IMR-90 (cell line): ENCODE results near the gene B3GALT4. TPM values are rescaled to one million over a fixed set of nuclear protein-coding genes. Genes with fewer than 3 reads are reported as not detected.

ENCODE experiments used
- BHLHE40 ChIP-seq: fragments of 150-350 bp; IDR thresholded peaks from 2 replicates; pipeline ENCODE4 v1.6.1; 2016; ENCODE audit warnings: mild to moderate bottlenecking, low read depth, low read length
- FOS ChIP-seq: fragments of 150-350 bp; IDR thresholded peaks from 2 replicates; pipeline ENCODE4 v1.6.1; 2016; ENCODE audit warnings: low read depth, low read length
- MAZ ChIP-seq: IDR thresholded peaks from 2 replicates; pipeline ENCODE4 v1.6.1; 2012; ENCODE audit warnings: low read depth, mild to moderate bottlenecking, low read length, improper control_type of control experiment, moderate library complexity, borderline replicate concordance
- NFE2L2 ChIP-seq: fragments of 150-350 bp; IDR thresholded peaks from 2 replicates; pipeline ENCODE4 v1.6.1; 2016; ENCODE audit warnings: low read depth, mild to moderate bottlenecking, low read length
- RAD21 ChIP-seq: IDR thresholded peaks from 2 replicates; pipeline ENCODE4 v1.6.1; 2012; ENCODE audit warnings: low read length, improper control_type of control experiment
- SMC3 ChIP-seq: fragments of 150-350 bp; IDR thresholded peaks from 2 replicates; pipeline ENCODE4 v1.6.1; 2016; ENCODE audit warnings: low read depth, mild to moderate bottlenecking, antibody characterized with exemption, low read length, moderate library complexity
- polyA plus RNA-seq, 3 experiments: library from polyadenylated mRNA; depleted of rRNA; stranded (reverse); fragments of >200 nt; gene quantifications; 2 replicates each; pipeline ENCODE4 v1.2.3, GENCODE V29; 2012; ENCODE audit warnings: low replicate concordance in 1 of 3
- total RNA-seq: library from RNA; depleted of rRNA; stranded (reverse); fragments of >200 nt; gene quantifications from 2 replicates; pipeline ENCODE4 v1.2.3, GENCODE V29; 2012
- TF ChIP-seq, protein P1 (sequence below): fragments of 150-350 bp; IDR thresholded peaks from 2 replicates; pipeline ENCODE4 v1.6.1; 2017; ENCODE audit warnings: mild to moderate bottlenecking, antibody characterized with exemption, low read length, low read depth

B3GALT4 gene
- total and polyA plus RNA-seq, 2 of the 4 experiments (the other 2 are of a cell fraction) = 0.70 to 0.72 TPM

DNA sequence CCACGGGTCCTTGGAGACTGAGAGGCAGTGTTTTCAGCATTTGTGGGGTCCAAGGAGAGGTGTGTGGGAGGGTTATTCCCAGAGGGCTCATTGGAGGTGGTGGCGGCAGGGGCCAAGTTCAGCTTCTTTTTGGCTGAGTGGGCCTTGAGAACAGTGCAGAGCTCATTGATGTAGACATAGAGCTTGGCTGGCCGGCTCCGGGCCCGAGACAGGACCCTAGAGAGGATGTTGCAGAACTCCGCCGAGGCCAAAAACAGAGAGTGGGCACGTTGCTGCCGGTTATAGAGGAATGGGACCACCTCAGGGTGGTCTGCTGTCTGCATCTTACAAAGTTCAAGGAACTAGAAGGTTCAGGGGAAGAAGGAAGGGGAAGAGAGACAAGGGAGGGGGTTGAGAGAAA, 44.3 kb downstream of the B3GALT4 start (continued):
- TF ChIP-seq SMC3 (no peak), MAZ (no peak), RAD21 (no peak), FOS (no peak), NFE2L2 (no peak), BHLHE40 (no peak)
- TF ChIP-seq, protein P1, sequence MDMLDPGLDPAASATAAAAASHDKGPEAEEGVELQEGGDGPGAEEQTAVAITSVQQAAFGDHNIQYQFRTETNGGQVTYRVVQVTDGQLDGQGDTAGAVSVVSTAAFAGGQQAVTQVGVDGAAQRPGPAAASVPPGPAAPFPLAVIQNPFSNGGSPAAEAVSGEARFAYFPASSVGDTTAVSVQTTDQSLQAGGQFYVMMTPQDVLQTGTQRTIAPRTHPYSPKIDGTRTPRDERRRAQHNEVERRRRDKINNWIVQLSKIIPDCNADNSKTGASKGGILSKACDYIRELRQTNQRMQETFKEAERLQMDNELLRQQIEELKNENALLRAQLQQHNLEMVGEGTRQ = no peak
